Liver (tissue), 3 donors: ENCODE measurements around the gene YY2.
A peak's percentile ranks its signal among the peaks of the same experiment; 100 is the strongest.

ENCODE experiments used
- ATF3 ChIP-seq: IDR thresholded peaks from 2 replicates; pipeline ENCODE4 v1.6.1; 2016; ENCODE audit warnings: antibody characterized with exemption
- CTCF ChIP-seq: fragments of 150-350 bp; IDR thresholded peaks from 2 replicates; pipeline ENCODE4 v1.5.1; 2017; ENCODE audit warnings: improper control_type of control experiment, low read depth, low read length; ENCODE audit not compliant: missing input control
- EGR1 ChIP-seq, 2 donors: IDR thresholded peaks; 2 replicates each; pipeline ENCODE4 v1.6.1; 2016 to 2018; ENCODE audit warnings: antibody characterized with exemption in 2 of 2, low read depth in 2 of 2
- FOXA1 ChIP-seq: IDR thresholded peaks from 2 replicates; pipeline ENCODE4 v1.6.1; 2016; ENCODE audit warnings: antibody characterized with exemption
- GABPA ChIP-seq, 2 donors: IDR thresholded peaks in 1 of 2; conservative IDR thresholded peaks in 1 of 2; 2 replicates each; pipeline ENCODE4 v1.6.1; 2016; ENCODE audit warnings: antibody characterized with exemption in 2 of 2, mild to moderate bottlenecking in 1 of 2, moderate library complexity in 1 of 2
- JUND ChIP-seq, 2 donors: IDR thresholded peaks; 2 replicates each; pipeline ENCODE4 v1.6.1; 2016; ENCODE audit warnings: antibody characterized with exemption in 2 of 2
- MAX ChIP-seq: IDR thresholded peaks from 2 replicates; pipeline ENCODE4 v1.6.1; 2016; ENCODE audit warnings: antibody characterized with exemption
- NR2F2 ChIP-seq: IDR thresholded peaks from 2 replicates; pipeline ENCODE4 v1.6.1; 2016; ENCODE audit warnings: antibody characterized with exemption
- REST ChIP-seq: IDR thresholded peaks from 2 replicates; pipeline ENCODE4 v1.6.1; 2016; ENCODE audit warnings: antibody characterized with exemption, mild to moderate bottlenecking
- RXRA ChIP-seq, 2 donors: IDR thresholded peaks; 2 replicates each; pipeline ENCODE4 v1.6.1; 2017 to 2018; ENCODE audit warnings: antibody characterized with exemption in 2 of 2, mild to moderate bottlenecking in 1 of 2
- TAF1 ChIP-seq: conservative IDR thresholded peaks from 2 replicates; pipeline ENCODE4 v1.6.1; 2016; ENCODE audit warnings: antibody characterized with exemption, mild to moderate bottlenecking
- YY1 ChIP-seq: IDR thresholded peaks from 2 replicates; pipeline ENCODE4 v1.6.1; 2016; ENCODE audit warnings: antibody characterized with exemption, mild to moderate bottlenecking
- donor health status: healthy.
- donor health status: healthy.

GRCh38 chrX:21843179-21843578, 12.6 kb upstream of the YY2 start:
- TF ChIP-seq EGR1 (IDR thresholded peaks at IDR 0.05; ENCODE audit: low read depth in 2 of 2), result no peak
- TF ChIP-seq CTCF, result no peak
- TF ChIP-seq YY1, result no peak
- no peak for TF ChIP-seq TAF1
- TF ChIP-seq REST, result no peak
- TF ChIP-seq MAX, result no peak
- peak in 1 of 2 donors; percentile 21 for TF ChIP-seq GABPA (IDR thresholded peaks at IDR 0.05 in 1 of 2, conservative IDR thresholded peaks at IDR 0.05 in 1 of 2)
- TF ChIP-seq RXRA (IDR thresholded peaks at IDR 0.05), result no peak
- no peak for TF ChIP-seq ATF3
- TF ChIP-seq JUND (IDR thresholded peaks at IDR 0.05), result no peak
- no peak for TF ChIP-seq FOXA1
- TF ChIP-seq NR2F2, result no peak
